Measurements from ENCODE around the gene DNAH1. TPM values are rescaled to one million over a fixed set of nuclear protein-coding genes. Genes with fewer than 3 reads are reported as not detected.

Gene DNAH1
- total RNA-seq, 3 donors from 2014 or later, result 7.5 to 11.5 (median 10.8) TPM

GRCh38 chr3:52428151-52429005, 112.3 kb downstream of the DNAH1 start:
- Histone ChIP-seq H3K9me3 (no peaks in the 10 kb centered on the region), H3K4me3 (no peak overlapping the region), H3K36me3 (no peaks in the 10 kb centered on the region), H3K27me3 (no peaks in the 10 kb centered on the region), H3K4me1 (peaks cover 1 to 12% of the 10 kb centered on the region in 2 donors), H3K27ac (peak overlapping the region in 1 of 2 donors; percentile 68)
- DNase-seq (ENCODE audit: low spot score in 2 of 2), result peak; percentile 56 to 67
- TF ChIP-seq POLR2AphosphoS5 (IDR thresholded peaks at IDR 0.05) (peak in 1 of 3 donors; percentile 32), POLR2A (IDR thresholded peaks at IDR 0.05) (no peak), CTCF (IDR thresholded peaks at IDR 0.05) (peak; percentile 56 to 83 (median 58))
- intact Hi-C loops (cut with DNase I; ENCODE audit: low total_unique reads), result no loop called here

GRCh38 chr3:52429031-52429430, 112.9 kb downstream of the DNAH1 start:
- intact Hi-C loops (cut with DNase I; ENCODE audit: low total_unique reads), result no loop called here
- H3K9me3 ChIP-seq, result no peaks in the 10 kb centered on the region
- no peak overlapping the region for H3K4me3 ChIP-seq
- H3K27ac ChIP-seq, result peak overlapping the region in 1 of 2 donors; percentile 68
- no peaks in the 10 kb centered on the region for H3K27me3 ChIP-seq
- TF ChIP-seq POLR2A (IDR thresholded peaks at IDR 0.05) (no peak), POLR2AphosphoS5 (IDR thresholded peaks at IDR 0.05) (no peak), CTCF (IDR thresholded peaks at IDR 0.05) (no peak)
- no peaks in the 10 kb centered on the region for H3K36me3 ChIP-seq
- DNase-seq (ENCODE audit: low spot score in 2 of 2), result no peak
- H3K4me1 ChIP-seq, result peaks cover 8 to 17% of the 10 kb centered on the region in 2 donors

- Histone ChIP-seq H3K4me1 (peaks cover 9 to 17% of the 10 kb centered on the region in 2 donors), H3K27me3 (no peaks in the 10 kb centered on the region), H3K4me3 (no peak overlapping the region), H3K27ac (peak overlapping the region in 1 of 2 donors; percentile 68), H3K36me3 (no peaks in the 10 kb centered on the region), H3K9me3 (no peaks in the 10 kb centered on the region)
- intact Hi-C loops (cut with DNase I; ENCODE audit: low total_unique reads), result no loop called here
- DNase-seq (ENCODE audit: low spot score in 2 of 2), result peak in 1 of 2 donors; percentile 38
- TF ChIP-seq CTCF (IDR thresholded peaks at IDR 0.05) (no peak), POLR2A (IDR thresholded peaks at IDR 0.05) (no peak), POLR2AphosphoS5 (IDR thresholded peaks at IDR 0.05) (no peak)
Observed at GRCh38 chr3:52429779-52430415, 113.8 kb downstream of the DNAH1 start.

GRCh38 chr3:52430416-52430810, 114.3 kb downstream of the DNAH1 start:
- TF ChIP-seq POLR2A (IDR thresholded peaks at IDR 0.05), result no peak
- no peak for TF ChIP-seq CTCF (IDR thresholded peaks at IDR 0.05)
- TF ChIP-seq POLR2AphosphoS5 (IDR thresholded peaks at IDR 0.05), result no peak
- Histone ChIP-seq H3K27ac (peak overlapping the region in 1 of 2 donors; percentile 68), H3K4me3 (no peak overlapping the region), H3K36me3 (no peaks in the 10 kb centered on the region), H3K4me1 (peaks cover 9 to 17% of the 10 kb centered on the region in 2 donors), H3K27me3 (no peaks in the 10 kb centered on the region), H3K9me3 (no peaks in the 10 kb centered on the region)
- intact Hi-C loops (cut with DNase I; ENCODE audit: low total_unique reads), result no loop called here
- DNase-seq (ENCODE audit: low spot score in 2 of 2), result peak in 1 of 2 donors; percentile 43
